A673 (cell line): ENCODE data around the gene PLEKHF1. TPM values are rescaled to one million over a fixed set of nuclear protein-coding genes. Genes with fewer than 3 reads are reported as not detected.

ENCODE experiments used
- Bru-seq: library from RNA; stranded (reverse); fragments of 400-500 nt; gene quantifications from one replicate; lab custom pipeline; 2021; lab: Mats Ljungman, UMichigan
- BruChase-seq, 2 experiments: library from RNA; stranded (reverse); fragments of 400-500 nt; gene quantifications; one replicate each; lab custom pipeline; 2021; lab: Mats Ljungman, UMichigan
- BruUV-seq: library from RNA; stranded (reverse); fragments of 400-500 nt; replicated peaks from 2 replicates; lab custom pipeline; 2021; lab: Mats Ljungman, UMichigan
- CTCF ChIA-PET: fragments of 300-600 bp; sonication (Branson Sonifier 250); formaldehyde crosslinking; loops from one replicate; lab custom pipeline; 2022; ENCODE audit warnings: antibody characterized with exemption; lab: Charles Lee
- POLR2A ChIA-PET: fragments of 300-600 bp; sonication (Branson Sonifier 250); formaldehyde crosslinking; loops from one replicate; lab custom pipeline; 2022; ENCODE audit warnings: antibody characterized with exemption; ENCODE audit not compliant: low non-redundant PET; lab: Charles Lee
- DNase-seq: peaks from one replicate; pipeline ENCODE4 v3.0.0-alpha.2; 2015; ENCODE audit warnings: low spot score
- H3K27ac ChIP-seq: fragments of 200-600 bp; sonication (generic); 2 replicates; pipeline ENCODE4 v1.5.1; 2016; ENCODE audit warnings: mixed run types, low read depth, mild to moderate bottlenecking, mixed read lengths, antibody characterized with exemption, low read length; ENCODE audit not compliant: poor library complexity, severe bottlenecking
- H3K27me3 ChIP-seq: fragments of 200-600 bp; sonication (generic); replicated peaks from 2 replicates; pipeline ENCODE4 v1.6.1; 2017; ENCODE audit warnings: mixed run types, low read depth, mild to moderate bottlenecking, mixed read lengths, antibody characterized with exemption, low read length; ENCODE audit not compliant: insufficient read depth, poor library complexity
- H3K36me3 ChIP-seq: fragments of 200-600 bp; sonication (generic); 2 replicates; pipeline ENCODE4 v1.6.1; 2016; ENCODE audit warnings: mixed run types, mild to moderate bottlenecking, mixed read lengths, antibody characterized with exemption, low read length; ENCODE audit not compliant: insufficient read depth, poor library complexity, severe bottlenecking
- H3K4me1 ChIP-seq: fragments of 200-600 bp; sonication (generic); 2 replicates; pipeline ENCODE4 v1.6.1; 2017; ENCODE audit warnings: mixed run types, mild to moderate bottlenecking, mixed read lengths, antibody characterized with exemption, low read length; ENCODE audit not compliant: insufficient read depth, poor library complexity, severe bottlenecking
- H3K4me3 ChIP-seq: fragments of 200-600 bp; sonication (generic); 2 replicates; pipeline ENCODE4 v1.5.1; 2016; ENCODE audit warnings: low read depth, mixed run types, mild to moderate bottlenecking, mixed read lengths, low read length; ENCODE audit not compliant: poor library complexity, severe bottlenecking
- H3K9me3 ChIP-seq: fragments of 200-600 bp; sonication (generic); 2 replicates; pipeline ENCODE4 v1.6.1; 2016; ENCODE audit warnings: mixed run types, low read depth, mild to moderate bottlenecking, mixed read lengths, antibody characterized with exemption, low read length; ENCODE audit not compliant: poor library complexity, severe bottlenecking
- EZH2 ChIP-seq: fragments of 200-600 bp; sonication (generic); IDR thresholded peaks from 2 replicates; pipeline ENCODE4 v1.6.1; 2017; ENCODE audit warnings: borderline replicate concordance, low read depth, mild to moderate bottlenecking, mixed read lengths, antibody characterized with exemption, low read length; ENCODE audit not compliant: poor library complexity, severe bottlenecking
- intact Hi-C: fragments of 100-400 bp; cut with micrococcal nuclease; formaldehyde crosslinking; loops from one replicate; pipeline ENCODE4 v1.10.0; 2022; ENCODE audit not compliant: unreplicated experiment
- long read RNA-seq: library from polyadenylated mRNA; stranded (forward); transcript quantifications from one replicate; pipeline ENCODE4 v2.0.0, GENCODE V29; 2022
- total RNA-seq: library from RNA; stranded (reverse); gene quantifications from 2 replicates; pipeline ENCODE4 v1.2.3, GENCODE V29; 2021
- TF ChIP-seq, protein P1 (sequence below): fragments of 300-800, 200-600 bp; sonication (generic); conservative IDR thresholded peaks from 2 replicates; pipeline ENCODE4 v1.5.1; 2017; ENCODE audit warnings: low read depth, mild to moderate bottlenecking, antibody characterized with exemption, low read length, moderate library complexity, mixed read lengths

Gene PLEKHF1, protein sequence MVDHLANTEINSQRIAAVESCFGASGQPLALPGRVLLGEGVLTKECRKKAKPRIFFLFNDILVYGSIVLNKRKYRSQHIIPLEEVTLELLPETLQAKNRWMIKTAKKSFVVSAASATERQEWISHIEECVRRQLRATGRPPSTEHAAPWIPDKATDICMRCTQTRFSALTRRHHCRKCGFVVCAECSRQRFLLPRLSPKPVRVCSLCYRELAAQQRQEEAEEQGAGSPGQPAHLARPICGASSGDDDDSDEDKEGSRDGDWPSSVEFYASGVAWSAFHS
- total RNA-seq, result not detected in 2 replicates
- not detected for Bru-seq, nascent RNA
- not detected for BruChase-seq, experiment 1, labeled RNA remaining after a 2-hour chase
- not detected for BruChase-seq, experiment 2, labeled RNA remaining after a 6-hour chase
- long read RNA-seq, result 0 reads

DNA sequence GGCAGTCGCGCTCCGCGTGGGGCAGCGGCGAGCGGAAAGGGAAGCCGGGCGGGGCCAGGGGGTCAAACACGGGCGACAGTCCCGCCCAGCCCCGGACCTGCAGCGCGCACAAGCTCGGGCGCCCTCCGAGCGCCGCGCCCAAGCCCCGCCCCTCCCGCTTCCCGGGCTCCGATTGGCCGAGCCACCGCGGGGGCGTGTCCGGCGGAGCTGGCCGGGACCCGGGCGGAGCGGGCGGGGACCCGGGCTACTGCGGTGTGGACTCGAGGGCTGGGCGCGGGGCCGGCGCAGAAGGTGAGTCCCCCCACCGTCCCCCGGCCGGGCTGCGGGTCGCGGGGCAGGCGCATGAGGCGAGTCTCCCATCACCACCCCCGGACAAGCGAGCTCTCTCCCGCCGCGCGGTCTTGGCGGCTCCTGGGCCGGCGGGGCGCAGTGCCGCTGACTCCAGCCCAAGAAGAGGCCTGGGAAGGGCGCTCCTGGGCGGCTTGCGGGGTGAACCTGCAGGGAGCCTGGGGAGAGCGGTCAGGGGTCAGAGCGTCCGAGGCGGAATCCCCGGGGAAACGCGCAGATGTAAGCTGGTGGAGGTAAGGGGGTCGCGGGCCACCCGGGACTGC lies at the start of gene PLEKHF1:
Gene PLEKHF1, plus strand, starts transcription at position 247 of the 611 bp plus-strand sequence. CDS start 8,379 bp downstream, outside the sequence.
- ChIA-PET CTCF (interaction anchor here (0.6 kb wide), 1 partner anchor 61 kb away, joined by 7 read pairs; no protein-coding TSS in a partner anchor), POLR2A (no interaction called here)
- peaks cover 22% of the 10 kb centered on the region for H3K27me3 ChIP-seq
- H3K9me3 ChIP-seq, result no peaks in the 10 kb centered on the region
- peak; percentile 71 for DNase-seq
- H3K4me1 ChIP-seq, result peaks cover 18% of the 10 kb centered on the region
- no TSS peak for BruUV-seq
- H3K4me3 ChIP-seq, result peak within 1 kb of the TSS; percentile 49
- no peak within 1 kb of the TSS for H3K27ac ChIP-seq
- intact Hi-C loops, result no loop called here
- H3K36me3 ChIP-seq, result no peaks in the 10 kb centered on the region
- TF ChIP-seq, protein P1, sequence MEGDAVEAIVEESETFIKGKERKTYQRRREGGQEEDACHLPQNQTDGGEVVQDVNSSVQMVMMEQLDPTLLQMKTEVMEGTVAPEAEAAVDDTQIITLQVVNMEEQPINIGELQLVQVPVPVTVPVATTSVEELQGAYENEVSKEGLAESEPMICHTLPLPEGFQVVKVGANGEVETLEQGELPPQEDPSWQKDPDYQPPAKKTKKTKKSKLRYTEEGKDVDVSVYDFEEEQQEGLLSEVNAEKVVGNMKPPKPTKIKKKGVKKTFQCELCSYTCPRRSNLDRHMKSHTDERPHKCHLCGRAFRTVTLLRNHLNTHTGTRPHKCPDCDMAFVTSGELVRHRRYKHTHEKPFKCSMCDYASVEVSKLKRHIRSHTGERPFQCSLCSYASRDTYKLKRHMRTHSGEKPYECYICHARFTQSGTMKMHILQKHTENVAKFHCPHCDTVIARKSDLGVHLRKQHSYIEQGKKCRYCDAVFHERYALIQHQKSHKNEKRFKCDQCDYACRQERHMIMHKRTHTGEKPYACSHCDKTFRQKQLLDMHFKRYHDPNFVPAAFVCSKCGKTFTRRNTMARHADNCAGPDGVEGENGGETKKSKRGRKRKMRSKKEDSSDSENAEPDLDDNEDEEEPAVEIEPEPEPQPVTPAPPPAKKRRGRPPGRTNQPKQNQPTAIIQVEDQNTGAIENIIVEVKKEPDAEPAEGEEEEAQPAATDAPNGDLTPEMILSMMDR, result no peak
- no peak for TF ChIP-seq EZH2

DNA sequence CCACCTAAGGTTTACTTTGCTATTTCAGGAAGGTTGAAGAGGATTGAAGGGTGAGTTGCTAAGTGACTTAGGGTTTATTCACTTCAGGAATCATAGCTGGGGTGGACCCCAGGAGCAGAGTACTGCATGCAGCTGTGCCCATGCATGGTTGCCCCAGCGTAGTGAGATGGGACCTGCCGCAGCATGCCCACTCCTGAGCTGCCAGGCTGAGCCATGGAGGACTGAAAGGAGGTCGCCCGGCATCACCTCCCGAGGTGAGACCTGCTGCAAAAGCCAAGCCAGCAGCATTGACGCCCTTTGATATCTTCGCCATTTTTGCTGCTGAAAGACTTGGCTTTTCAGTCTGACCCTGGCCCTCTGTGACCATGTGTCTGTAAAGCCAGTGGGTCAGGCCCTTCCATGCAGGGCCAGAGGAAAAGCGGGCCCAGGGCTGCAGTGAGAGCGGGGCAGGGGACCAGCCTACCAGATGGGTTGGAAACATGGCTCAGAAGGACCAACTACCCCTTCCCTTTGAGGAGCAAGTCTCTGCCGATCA lies 49.3 kb upstream of the PLEKHF1 start:
- TF ChIP-seq EZH2, result no peak
- TF ChIP-seq, protein P1, result no peak
- intact Hi-C loops, result no loop called here
- CTCF ChIA-PET, result no interaction called here

DNA sequence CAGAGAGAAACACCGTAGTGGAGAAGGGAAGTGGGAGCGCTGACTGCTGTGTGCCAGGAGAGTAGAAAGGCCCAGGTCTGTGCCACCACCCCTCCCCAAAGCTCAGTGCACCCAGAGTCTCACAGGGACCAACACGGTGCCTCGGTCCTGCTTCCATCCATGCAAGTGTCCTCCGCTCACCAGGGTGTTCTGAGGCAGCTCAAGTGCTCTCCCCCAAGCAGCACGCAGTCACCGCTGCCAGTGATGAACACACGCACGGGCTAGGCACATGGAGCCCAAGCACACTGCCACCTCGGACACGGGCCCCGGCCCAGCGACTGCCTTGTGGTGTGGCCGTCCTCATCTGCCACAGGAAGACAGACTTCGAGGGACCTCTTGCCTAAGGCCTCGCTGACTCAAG lies 48.7 kb upstream of the PLEKHF1 start:
- Histone ChIP-seq H3K4me3 (no peak overlapping the region), H3K36me3 (peaks cover 10% of the 10 kb centered on the region), H3K27ac (no peak overlapping the region), H3K9me3 (no peaks in the 10 kb centered on the region), H3K4me1 (no peaks in the 10 kb centered on the region), H3K27me3 (peaks cover 16% of the 10 kb centered on the region)
- CTCF ChIA-PET, result no interaction called here
- no TSS peak for BruUV-seq
- POLR2A ChIA-PET, result no interaction called here
- intact Hi-C loops, result no loop called here
- TF ChIP-seq, protein P1, result no peak
- TF ChIP-seq EZH2, result no peak
- DNase-seq, result no peak

More for the DNA sequence above, 49.3 kb upstream of the PLEKHF1 start:
- H3K4me1 ChIP-seq, result no peaks in the 10 kb centered on the region
- H3K27ac ChIP-seq, result no peak overlapping the region
- peaks cover 15% of the 10 kb centered on the region for H3K27me3 ChIP-seq
- no peaks in the 10 kb centered on the region for H3K9me3 ChIP-seq
- BruUV-seq, result no TSS peak
- H3K4me3 ChIP-seq, result no peak overlapping the region
- POLR2A ChIA-PET, result no interaction called here
- peaks cover 10% of the 10 kb centered on the region for H3K36me3 ChIP-seq
- no peak for DNase-seq
